ENCODE results near the gene TOX3.

Gene TOX3

DNA sequence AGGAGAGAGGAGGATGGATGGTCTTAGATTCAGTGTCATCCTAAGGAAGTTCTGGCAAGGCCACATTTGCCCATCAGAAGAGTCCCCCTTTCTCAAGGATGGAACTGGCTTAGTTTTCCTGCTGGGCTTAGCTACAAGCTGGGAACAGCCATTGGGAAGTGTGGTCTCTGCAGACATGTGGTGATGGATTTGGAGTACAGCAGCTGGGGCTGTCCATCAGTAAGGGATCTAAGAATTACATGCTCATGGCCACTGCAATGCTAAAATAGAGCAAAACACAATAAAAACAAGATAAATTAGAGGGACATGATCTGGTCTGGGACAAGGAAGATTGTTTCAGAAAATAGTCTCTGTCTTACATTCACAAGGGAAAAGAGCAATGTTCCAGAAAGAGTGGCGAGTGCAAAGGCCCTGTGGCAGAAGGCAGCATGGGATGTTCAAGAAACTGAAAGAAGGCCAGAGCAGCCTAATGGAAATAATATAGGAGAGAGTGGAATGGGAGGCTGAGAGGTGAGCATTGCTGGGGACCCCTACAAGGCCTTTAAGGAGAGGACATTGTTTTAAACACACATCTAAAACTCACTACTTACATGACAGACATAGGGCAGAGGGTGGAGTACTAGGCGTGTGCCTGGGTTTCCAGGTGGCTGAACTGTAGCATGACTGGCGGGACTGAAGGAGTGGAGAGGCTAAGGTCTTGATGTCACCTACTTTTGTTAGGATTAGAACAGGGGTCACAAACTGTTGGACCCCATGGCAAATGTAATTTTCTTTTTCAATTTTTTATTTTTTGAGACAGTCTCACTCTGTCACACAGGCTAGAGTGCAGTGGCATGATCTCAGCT, 17.0 kb upstream of the TOX3 start:
- TF ChIP-seq, protein P1, sequence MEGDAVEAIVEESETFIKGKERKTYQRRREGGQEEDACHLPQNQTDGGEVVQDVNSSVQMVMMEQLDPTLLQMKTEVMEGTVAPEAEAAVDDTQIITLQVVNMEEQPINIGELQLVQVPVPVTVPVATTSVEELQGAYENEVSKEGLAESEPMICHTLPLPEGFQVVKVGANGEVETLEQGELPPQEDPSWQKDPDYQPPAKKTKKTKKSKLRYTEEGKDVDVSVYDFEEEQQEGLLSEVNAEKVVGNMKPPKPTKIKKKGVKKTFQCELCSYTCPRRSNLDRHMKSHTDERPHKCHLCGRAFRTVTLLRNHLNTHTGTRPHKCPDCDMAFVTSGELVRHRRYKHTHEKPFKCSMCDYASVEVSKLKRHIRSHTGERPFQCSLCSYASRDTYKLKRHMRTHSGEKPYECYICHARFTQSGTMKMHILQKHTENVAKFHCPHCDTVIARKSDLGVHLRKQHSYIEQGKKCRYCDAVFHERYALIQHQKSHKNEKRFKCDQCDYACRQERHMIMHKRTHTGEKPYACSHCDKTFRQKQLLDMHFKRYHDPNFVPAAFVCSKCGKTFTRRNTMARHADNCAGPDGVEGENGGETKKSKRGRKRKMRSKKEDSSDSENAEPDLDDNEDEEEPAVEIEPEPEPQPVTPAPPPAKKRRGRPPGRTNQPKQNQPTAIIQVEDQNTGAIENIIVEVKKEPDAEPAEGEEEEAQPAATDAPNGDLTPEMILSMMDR (conservative IDR thresholded peaks at IDR 0.05; ENCODE audit: low read depth, low read length), result no peak
- no peak for DNase-seq (ENCODE audit: low read depth)
- H3K4me3 ChIP-seq (ENCODE audit: low read length), result no peak overlapping the region

DNA sequence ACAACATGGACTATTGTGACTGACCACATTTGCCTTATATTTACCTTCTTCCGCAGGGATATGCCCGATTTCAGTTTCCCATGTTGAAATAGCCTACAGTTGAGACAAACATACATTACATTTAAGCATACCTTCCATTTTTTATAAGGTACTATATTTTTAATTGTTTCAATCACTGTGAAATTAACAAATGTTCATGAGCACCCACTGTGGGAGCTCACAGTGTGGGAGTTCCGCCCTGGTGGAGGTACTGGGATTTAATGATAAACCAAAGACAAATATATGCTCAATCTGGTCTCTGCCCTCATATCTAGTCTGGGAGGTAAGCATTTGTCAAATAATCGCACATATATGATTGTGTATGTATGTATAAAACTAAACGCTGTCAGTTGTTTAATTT, 15.8 kb upstream of the TOX3 start:
- DNase-seq (ENCODE audit: low read depth), result no peak
- H3K4me3 ChIP-seq (ENCODE audit: low read length), result no peak overlapping the region
- TF ChIP-seq, protein P1 (conservative IDR thresholded peaks at IDR 0.05; ENCODE audit: low read depth, low read length), result no peak

DNA sequence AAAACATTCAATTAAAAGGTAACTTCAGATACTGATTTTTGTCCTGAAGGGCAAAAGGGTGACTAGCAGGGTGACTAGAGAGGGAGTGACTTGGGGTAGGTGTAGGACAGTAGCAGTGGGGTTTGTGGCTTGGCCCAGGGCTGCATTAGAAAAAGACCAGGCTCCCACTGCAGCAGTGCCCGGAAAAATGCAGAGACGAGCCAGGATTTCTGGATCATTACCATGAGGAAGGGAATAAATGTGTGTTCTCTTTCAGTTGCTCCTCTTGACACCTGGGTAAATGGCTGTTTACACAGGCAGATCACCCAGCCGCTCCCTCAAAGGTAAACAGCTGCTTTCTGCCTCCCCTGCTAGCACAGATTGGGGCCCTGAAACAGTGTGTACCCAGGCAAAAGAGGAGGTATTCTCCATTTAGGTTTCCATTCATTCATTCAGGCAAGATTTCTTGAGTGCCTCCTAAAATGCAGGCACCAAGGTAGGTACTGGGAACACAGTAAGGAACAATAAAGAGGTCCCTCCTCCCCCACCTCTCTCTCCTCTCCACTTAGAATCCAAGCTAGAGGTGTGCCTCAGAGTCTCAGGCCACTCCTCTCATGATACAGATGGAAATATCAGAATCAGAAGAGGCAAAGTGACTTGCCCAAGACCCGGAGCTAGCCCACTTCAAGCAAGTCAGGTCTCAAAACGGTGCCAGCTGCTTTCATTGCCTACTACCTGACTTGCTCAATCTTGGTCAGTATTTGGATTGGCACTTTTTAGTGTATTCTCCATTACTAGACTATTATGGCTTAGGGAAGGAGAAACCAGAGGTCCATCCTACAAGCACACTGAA, 15.2 kb upstream of the TOX3 start:
- no peak for DNase-seq (ENCODE audit: low read depth)
- TF ChIP-seq, protein P1 (conservative IDR thresholded peaks at IDR 0.05; ENCODE audit: low read depth, low read length), result no peak
- H3K4me3 ChIP-seq (ENCODE audit: low read length), result no peak overlapping the region

DNA sequence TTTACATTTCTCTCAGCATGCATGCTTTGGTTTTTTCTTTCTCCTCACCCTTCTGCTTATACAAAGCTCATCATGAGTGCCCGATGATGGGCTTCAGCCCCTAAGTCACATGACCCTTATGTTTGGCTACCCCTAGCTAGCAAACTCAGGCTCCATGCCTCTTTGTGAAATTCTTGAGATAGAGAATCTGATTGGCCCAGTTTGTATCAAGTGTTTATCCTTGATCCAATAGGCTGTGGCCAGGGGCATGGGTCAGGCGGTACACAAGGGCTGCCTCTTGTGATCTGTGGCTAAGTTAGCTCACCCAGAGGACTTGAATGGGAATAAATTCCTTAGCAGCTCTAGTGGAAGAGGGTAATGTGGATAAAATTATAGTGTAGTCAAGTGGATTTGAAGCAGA, 11.5 kb upstream of the TOX3 start:
- TF ChIP-seq, protein P1 (conservative IDR thresholded peaks at IDR 0.05; ENCODE audit: low read depth, low read length), result no peak
- no peak overlapping the region for H3K4me3 ChIP-seq (ENCODE audit: low read length)
- no peak for DNase-seq (ENCODE audit: low read depth)

DNA sequence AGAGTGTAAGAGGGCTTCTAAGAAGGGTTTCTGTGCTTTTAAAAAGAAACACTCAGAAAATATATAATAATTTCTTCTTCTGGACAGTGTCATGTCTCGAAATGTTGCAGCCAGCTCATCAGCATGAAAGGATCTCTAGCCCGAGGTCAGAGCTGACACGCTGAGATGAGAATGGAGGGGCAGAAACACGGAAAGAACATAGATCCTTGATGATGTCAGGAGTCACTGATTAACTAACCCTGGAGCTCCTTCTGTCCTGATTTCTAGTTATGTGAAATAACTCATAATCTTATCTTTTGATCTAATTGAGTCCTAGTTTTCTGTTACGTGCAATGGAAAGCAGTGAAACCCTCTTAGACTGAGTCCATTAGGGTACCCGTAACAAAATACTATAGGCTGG, 10.3 kb upstream of the TOX3 start:
- no peak overlapping the region for H3K4me3 ChIP-seq (ENCODE audit: low read length)
- TF ChIP-seq, protein P1 (conservative IDR thresholded peaks at IDR 0.05; ENCODE audit: low read depth, low read length), result no peak
- DNase-seq (ENCODE audit: low read depth), result no peak

DNA sequence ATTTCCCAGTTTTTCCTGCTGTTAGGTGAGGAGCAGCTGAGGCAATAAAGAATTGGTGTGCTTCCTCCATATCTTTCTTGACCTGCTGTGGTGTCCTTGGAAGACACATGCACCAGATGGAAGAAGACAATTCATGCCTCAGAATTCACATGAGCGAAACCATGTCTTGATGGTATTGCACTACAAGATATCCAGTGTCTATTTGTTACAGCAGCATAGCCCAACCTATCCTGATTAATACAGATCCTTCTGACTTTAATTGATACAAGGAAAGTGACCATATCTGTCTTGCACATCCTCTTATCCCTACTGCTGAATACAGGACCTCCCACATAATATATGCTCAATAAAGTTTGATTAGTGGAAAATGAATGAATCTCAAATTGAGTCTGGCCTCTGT, 9.1 kb upstream of the TOX3 start:
- no peak for DNase-seq (ENCODE audit: low read depth)
- H3K4me3 ChIP-seq (ENCODE audit: low read length), result no peak overlapping the region
- TF ChIP-seq, protein P1 (conservative IDR thresholded peaks at IDR 0.05; ENCODE audit: low read depth, low read length), result no peak
